Eye (tissue), 1 donor: Measurements from ENCODE around the gene LGALS14.
"Not testable (repeated sequence)": the region's sequence is repeated elsewhere in the genome, so short reads cannot be mapped to it uniquely, and the experiment has no call there.

Source experiments
- DNase-seq: peaks from one replicate; pipeline ENCODE4 v3.0.0-alpha.2; 2015

The LGALS14 gene

DNA sequence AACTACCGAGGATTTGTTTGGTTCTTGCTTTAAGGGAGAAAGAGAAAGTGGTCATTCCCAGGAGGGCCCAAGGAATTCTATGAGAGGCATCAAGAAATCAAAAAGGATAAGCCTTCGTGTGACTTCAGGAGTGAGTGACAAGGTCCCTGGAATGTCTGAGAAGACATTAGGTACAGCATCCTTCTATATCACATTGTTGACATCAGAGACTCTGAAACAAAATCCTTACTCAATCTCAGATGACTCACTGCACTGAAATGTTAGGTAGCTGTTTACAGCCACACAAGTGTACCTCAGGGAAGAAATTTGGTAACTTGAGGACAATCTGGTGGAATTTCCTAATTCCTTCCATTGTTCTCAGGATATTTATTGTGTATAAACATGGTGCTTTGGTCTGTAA, 7.9 kb upstream of the LGALS14 start:
- DNase-seq, result no peak

DNA sequence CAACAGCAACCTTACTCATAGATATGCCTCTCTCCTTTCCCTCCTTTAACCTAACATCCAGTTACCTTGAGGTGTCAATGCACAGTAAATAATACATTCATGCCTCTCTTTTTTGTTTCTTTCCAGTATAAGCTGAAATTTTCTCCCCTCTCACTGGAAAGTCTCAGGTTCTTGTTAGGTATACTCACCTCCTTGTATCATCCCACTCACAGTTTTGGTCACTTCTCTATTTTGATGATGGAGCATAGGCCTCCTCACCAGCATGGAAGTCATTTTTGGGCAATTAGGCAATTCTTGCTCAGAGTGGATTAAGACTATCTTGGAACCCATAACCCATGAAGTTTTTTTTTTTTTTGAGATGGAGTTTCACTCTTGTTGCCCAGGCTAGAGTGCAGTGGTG, 5.7 kb upstream of the LGALS14 start:
- no peak for DNase-seq

DNA sequence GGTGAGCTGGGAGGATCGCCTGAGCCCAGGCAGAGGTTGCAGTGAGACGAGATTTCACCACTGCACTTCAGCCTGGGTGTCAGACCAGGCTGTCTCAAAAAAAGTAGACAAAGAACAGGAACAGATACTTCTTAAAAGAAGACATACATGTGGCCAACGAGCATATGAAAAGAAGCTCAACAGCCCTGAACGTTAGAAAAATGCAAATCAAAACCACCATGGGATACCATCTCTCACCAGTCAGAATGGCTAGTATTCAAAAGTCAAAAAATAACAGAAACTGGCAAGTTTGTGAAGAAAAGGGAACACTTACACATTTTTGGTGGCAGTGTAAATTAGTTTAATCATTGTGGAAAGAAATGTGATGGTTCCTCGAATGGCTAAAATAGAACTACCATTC, 3.0 kb upstream of the LGALS14 start:
- DNase-seq, result no peak

DNA sequence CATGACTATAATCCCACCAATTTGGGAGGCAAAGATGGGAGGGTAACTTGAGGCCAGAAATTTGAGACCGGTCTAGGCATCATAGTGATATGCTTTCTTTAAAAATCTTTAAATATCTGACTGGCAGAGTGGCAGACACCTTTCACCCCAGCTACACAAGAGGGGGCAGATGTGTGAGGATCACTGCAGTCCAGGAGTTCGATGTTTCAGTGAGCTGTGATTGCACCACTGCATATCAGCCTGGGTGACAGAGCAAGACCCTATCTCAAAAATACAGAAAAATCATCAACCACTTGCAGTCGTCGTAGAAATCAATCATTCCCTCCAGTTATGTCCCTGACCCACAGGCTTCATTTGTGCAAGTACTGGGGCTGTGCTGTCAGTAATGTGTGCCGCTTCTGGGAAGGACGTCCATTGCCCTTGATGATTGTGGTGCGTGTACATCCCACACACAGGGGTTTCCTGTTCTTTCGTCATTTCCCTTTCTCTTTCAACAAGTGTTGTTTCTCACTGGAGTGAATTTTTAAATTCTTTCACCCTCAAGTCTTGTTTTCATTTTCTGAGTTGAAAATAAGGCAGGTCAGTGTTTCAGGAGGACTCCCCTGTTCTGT, 1.4 kb downstream of the LGALS14 start:
- no peak for DNase-seq

DNA sequence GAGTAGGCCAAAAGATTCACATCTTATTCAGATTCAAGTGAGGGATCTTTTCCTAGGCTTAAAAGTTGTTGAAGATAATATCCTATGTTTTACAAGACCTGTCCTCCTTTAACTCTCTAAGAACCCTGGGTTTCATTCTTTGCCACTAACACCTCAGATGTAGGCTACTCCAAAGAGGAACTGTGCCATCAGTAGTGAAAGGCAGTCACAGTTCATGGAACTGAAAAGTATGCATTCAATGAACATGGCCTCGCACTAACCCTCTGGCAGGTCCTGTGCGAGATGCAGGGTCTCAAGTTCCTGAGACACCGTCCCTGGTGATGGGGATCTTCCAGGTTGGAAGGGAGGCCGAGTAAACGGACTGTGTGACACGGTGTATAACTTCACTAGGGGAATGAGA, 4.3 kb downstream of the LGALS14 start:
- DNase-seq, result no peak

DNA sequence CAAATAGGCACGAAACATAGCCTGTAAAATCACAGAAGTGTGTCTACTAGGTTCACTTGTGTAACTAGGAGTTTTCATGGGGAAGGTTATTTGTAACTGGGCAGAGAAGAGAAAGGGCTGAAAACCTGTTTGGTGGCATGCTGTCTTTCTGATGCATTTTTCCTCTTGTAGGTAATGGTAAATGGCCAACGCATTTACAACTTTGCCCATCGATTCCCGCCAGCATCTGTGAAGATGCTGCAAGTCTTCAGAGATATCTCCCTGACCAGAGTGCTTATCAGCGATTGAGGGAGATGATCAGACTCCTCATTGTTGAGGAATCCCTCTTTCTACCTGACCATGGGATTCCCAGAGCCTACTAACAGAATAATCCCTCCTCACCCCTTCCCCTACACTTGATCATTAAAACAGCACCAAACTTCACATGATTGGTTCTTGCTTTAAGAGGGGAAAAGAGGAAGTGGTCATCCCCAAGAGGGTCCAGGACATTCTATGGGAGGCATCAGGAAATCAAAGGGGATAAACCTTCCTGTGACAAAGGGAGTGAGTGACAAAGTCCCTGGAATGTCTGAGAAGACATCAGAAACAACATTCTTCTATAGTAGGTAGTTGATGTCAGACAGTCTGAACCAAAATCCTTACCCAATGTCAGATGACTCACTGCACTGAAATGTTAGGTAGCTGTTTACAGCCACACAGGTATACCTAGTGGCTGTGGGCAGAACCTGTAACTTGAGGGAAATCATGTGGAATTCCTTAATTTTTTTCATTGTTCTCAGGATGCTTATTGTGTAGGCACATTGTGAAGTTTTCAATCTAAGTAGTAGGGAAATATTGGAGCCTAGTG, 5.0 kb downstream of the LGALS14 start:
- DNase-seq, result no peak

DNA sequence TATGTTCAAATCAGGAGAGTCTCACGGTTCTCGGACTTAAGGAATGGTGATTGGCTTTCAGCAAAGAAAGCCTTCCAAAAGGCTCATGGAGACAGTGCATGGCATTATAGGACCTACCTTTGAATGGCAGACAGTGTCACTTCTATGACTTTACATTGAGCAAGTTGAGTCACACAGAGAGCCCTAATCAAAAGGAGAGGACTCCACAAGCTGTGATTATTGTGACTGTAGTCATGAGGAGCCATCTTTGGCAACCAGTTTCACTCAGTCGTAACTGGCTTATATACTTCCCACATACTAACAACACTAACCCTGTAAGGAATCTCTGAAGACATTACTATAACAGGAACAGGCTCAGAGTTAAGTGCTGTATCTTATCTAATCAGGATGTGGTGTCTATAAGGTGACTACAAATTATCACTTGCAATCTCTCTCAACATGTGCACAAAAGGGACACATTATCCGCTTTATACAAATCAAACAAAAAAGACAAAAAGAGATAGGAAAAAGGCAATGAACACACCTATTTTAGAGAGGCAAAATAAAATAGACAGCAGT, 6.1 kb downstream of the LGALS14 start:
- no peak for DNase-seq

DNA sequence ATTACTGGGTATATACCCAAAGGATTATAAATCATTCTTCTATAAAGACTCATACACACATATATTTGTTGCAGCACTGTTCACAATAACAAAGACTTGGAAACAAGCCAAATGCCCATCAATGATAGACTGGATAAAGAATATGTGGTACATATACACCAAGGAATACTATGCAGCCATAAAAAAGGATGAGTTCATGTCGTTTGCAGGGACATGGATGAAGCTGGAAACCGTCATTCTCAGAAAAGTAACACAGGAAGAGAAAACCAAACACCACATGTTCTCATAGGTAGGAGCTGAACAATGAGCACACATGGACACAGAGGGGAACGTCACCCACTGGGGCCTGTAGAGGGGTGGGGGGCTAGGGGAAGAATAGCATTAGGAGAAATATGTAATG, 15.9 kb downstream of the LGALS14 start:
- DNase-seq, result not testable (repeated sequence)

DNA sequence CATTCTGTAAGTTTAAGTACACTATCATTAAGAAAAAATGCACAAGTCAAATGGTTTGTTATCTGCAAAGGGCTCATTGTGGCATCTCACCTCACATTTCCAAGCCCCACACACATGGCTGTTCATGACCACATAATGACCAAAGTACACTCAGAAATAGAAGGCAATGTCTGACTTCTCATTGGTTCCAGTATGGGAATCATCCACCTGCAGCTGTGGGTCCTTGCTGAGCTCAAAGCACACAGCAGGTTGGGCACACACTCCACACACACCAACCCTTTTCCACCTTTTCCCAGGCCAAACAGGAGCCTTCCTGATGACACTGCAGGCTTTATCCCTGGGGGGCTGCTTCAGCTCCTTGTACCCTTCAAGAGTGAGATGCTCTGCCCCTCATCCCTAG, 21.7 kb downstream of the LGALS14 start:
- no peak for DNase-seq

DNA sequence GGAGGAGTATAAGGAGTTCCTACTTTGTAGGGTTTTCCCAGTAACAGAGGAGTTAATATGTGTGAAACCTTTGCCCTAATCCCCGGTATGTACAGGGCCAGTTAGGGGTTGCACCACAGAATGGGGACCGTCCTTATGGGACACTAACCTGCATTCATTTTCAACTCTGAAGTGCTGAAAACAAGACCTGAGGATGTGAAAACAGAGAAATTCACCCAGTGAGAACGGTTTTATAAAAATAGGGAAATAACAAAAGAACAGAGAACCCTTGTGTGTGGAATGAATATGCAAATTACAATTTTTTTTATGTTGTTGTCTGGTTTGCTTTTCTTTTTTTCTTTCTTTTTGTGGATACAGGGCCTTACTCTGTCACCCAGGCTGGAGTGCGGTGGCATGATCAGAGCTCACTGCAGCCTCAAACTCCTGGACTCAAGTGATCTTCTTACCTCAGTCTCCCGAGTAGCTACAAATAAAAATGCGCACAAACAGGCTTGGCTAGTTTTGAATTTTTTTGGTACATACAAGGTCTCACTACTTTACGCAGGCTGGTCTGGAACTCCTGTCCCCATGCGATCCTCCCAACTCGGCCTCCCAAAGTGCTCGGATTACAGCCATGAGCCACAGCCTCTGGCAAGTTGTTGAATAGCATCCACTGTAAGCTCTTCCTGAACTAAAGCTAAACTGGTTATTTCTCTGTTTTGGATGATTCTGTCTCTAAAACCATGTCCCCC, 23.0 kb downstream of the LGALS14 start:
- DNase-seq, result no peak

DNA sequence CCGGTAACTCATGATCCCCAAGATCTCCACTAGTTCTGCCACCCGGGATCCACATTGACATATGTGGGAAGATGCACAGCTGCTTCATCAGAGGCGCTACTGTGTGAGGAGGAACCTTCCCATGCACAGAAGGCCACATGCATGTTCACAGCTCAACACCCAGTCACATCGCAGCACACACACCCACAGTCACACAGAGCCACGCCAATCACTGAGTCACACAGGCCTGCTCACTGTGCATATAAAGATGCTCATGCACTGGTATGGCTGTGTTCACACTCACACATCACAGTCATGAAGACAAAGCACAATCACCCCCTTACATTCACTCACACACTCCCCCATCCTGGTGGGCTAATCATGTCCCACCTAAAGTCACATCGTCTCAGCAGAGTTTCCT, 23.8 kb downstream of the LGALS14 start:
- DNase-seq, result peak; percentile 20

DNA sequence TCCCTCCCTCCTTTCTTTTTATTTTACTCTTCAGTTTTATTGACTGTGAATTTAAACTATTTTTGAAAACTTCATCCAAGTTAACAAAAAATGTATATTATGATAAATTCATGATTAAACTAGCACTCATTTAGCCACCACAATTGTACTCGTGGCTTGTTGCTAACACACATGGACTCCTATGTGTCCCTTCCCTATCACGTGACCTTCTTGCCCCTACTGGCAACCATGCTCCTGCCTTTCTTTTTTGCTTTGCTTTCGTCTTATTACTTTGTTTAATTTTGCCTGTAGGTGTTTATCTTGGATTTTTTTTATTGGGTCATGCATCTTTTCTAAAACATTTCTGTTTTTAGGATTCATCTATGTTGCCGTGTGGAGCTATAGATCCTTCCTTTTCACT, 25.3 kb downstream of the LGALS14 start:
- DNase-seq, result no peak

DNA sequence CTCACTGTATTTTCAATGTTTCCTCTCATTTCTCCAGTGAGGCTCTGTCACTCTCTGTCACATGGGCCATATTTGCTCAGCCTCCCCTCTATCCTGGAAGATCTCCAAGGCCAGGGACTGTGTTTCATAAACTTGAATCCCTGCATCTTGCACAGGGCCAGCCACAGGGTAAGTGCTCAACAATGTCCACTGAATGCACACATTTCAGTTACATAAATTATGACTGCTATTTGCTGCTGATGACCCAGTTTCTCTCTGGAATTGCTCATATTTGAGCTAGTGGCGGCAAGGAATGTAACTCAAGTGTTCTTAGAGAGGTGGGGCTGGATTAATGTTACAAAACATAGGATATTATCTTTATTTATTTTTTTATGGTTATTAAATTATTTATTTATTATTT, 27.4 kb downstream of the LGALS14 start:
- no peak for DNase-seq

DNA sequence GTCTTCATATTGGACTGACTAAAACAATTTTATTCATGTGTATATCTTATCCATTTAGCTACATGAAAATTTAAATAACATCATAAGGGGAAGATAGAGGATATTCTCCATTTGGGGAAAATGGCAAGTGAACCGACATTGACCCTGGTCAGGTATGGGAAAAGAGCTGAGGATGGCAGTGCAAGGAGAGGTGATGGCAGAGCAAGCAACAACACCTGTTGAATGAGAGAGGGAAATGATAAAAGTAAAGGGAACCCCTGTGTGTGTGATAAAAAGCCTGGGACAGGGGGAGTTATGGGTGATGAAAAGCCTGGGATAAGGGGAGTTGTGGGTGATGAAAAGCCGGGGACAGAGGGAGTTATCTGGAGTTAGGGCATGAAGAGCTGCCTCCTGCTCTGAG, 29.6 kb downstream of the LGALS14 start:
- DNase-seq, result no peak

DNA sequence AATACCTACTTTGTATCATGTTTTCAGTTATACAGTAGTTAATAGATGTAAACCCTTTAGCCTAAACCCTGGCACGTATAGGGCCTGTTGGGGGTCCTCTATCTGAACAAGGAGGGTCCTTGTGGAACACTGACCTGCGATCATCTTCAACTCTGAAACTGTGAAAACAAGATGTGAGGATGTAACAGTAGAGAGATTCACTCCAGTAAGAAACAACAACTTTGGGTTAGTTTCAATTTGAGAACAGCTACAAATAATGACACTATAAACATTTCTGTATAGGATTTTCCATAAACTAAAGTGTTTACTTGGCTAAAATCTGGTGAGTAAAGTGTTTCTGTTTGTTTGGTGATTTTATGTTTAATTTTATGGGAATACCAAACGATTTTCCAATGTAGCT, 31.4 kb downstream of the LGALS14 start:
- no peak for DNase-seq

DNA sequence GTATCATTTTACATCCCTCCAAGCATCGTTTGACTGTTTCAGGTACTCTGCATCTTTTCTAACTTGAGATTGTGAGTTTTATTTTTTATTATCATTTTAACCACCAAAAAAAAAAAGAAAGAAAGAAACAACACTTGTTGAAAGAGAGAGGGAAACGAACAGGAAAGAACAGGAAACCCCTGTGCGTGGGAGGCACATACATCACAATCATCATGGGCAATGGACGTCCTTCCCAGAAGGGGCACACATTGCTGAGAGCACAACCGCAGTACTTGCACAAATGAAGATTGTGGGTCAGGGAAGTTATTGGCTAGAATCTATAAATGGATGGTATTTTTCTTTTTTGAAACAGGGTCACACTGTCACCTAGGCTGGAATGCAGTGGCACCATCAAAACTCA, 31.8 kb downstream of the LGALS14 start:
- no peak for DNase-seq

DNA sequence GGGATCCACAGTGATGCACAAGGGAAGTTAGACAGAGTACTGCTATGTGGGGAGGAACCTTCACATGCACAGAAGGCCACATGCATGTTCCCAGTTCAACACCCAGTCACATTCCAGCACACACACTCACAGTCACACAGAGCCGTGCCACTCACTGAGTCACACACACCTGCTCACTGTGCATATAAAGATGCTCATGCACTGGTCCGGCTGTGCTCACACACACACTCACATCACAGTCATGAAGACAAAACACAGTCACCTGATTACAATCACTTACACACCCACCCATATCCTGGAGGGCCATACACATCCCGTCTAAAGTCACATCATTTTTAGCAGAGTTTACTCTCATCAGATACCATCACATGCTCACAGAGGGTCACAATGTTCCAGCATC, 33.1 kb downstream of the LGALS14 start:
- DNase-seq, result no peak

DNA sequence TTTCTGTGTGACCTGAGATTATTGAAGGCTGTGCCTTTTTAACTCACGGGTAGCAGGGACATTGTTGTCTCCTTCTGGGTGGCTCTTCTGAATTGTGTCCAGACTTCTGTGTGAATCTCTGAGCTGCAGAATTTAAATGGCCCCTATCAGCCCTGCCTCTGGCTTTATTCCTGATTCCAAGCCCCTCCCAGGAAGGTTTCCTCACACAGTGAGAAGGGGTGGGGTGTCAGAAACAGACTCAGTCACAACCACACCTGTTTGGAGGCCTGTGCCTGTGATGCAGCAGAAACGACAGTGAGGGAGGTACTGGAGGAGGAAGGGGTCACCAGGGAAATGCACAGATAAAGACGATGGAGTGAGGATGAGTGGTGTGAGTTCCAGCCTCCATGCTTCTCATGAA, 33.6 kb downstream of the LGALS14 start, which contains the start of gene CLC:
TSS of gene CLC (minus strand) at position 139 of the 400 bp plus-strand sequence. CDS start at position 62, 77 bp downstream.
- DNase-seq, result no peak

DNA sequence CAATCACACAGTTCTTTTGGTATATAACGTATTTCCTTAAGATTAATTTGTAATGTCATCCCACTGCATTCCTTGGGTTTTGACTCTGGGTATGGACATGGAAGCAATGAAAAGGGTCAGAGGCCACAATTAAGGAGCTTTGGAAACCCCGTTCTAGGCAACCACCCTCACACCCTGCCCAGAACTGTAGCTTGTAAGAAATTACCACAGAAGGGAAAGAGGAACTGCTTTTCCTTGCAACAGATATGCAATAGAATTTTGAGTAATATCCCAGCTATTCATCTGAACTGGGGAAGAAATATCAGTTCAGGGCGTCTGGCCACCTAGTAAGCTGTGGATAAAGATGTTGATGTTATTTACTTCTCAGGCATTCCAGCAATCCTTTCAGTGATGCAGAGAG, 34.5 kb downstream of the LGALS14 start:
- no peak for DNase-seq

DNA sequence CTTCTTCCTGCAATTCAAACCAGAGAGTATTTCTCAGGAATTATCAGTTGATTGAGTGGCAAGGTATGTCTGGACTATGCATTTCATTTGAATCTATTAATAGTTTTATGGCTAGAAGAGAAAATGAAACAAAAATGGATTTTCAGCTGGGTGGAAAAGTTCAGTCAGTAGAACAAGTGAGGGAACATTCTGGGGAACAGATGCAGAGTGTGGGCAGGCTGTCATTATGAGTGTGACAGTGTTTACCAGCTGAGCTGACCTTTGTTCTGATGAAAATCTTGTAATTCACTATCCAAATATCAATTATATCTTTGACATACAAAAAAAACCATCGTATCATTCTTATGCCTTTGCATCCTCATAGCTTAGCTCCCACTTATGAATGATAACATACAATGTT, 36.1 kb downstream of the LGALS14 start:
- no peak for DNase-seq

DNA sequence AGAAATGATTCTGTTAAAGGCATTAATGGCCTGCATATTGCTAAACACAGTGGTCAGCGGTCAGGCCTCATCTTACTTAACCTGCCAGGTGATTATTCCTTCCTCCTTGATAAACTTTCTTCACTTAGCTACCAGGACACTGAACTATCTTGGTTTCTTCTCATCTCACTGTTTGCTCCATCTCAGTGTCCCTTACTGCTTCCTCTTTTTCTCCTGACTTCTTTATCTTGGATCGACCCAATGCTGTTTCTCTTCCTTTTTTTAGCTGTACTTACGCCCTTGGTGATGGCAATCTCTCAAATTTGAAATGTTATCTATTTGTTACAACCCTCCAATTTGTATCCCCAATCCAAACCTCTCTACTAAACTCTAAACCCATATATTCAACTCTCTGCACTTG, 41.4 kb downstream of the LGALS14 start:
- DNase-seq, result no peak

DNA sequence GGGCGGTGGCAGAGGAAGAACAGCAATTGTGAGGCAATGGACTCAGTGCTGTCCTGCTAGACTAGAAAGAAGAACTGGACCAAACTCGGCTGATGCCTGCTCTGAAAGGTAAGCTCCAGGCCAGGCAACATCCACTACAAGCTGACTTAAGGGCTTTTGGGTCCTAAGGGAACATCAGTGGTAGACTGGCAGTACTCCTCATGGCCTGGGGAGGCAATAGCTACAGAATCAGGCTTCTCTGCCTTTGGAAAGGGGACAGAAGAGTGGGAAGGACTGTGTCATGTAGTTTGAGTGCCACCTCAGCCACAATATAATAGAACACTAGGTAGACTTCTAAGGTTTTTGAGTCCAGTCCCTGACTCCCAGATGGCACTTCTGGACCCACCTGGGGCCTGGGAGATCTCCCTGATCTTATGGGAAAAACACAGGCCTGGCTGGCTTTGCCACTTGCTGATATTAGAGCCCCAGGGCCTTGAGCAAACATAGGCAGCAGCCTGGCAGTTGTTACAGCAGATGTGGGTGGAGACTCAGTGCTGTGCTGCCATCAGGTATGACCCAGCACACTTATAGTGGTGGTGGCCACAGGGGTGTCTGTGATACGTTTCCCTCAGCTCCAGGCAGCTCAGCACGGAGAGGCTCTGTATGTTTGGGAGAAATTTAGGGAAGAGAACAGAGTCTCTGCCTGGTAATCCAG, 42.7 kb downstream of the LGALS14 start:
- no peak for DNase-seq

DNA sequence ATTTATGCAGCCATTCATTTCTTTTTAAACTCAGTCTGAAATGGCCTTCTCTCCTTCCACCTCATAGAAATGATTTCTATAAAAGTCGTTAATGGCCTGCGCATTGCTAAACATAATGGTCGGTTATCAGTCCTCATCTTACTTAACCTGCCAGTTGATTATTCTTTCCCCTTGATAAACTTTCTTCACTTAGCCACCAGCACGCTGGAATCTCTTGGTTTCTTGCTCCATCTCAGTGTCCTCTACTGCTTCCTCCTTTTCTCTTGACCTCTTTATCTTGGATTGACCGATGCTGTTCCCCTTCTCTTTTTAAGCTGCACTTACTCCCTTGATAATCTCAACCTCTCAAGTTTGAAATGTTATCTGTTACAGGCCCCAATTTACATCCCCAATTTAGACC, 45.7 kb downstream of the LGALS14 start:
- DNase-seq, result no peak
